ENCODE results near the gene RIPK3.
"Not testable (repeated sequence)": the region's sequence is repeated elsewhere in the genome, so short reads cannot be mapped to it uniquely, and the experiment has no call there.

Gene RIPK3

GRCh38 chr14:24339284-24340151 is at the start of gene RIPK3:
Gene RIPK3, minus strand, starts transcription at chr14:24339991. Its CDS starts 165 bp downstream, at chr14:24339826.
- DNase-seq (ENCODE audit: low read depth in 2 of 2) = peak in 1 of 2 donors; percentile 59

GRCh38 chr14:24389226-24389848 is 49.5 kb upstream of the RIPK3 start:
- no peak for DNase-seq (ENCODE audit: low read depth in 2 of 2)

- DNase-seq (ENCODE audit: low read depth in 2 of 2) = no peak
Measured at GRCh38 chr14:24388474-24389179, 48.8 kb upstream of the RIPK3 start.

- not testable (repeated sequence) for DNase-seq (ENCODE audit: low read depth in 2 of 2)
Measured at GRCh38 chr14:24387579-24387978, 47.8 kb upstream of the RIPK3 start.

- DNase-seq (ENCODE audit: low read depth in 2 of 2) = no peak
Measured at GRCh38 chr14:24387009-24387345, 47.2 kb upstream of the RIPK3 start.

GRCh38 chr14:24385524-24385923 is 45.7 kb upstream of the RIPK3 start:
- DNase-seq (ENCODE audit: low read depth in 2 of 2) = no peak

- DNase-seq (ENCODE audit: low read depth in 2 of 2) = no peak
Measured at GRCh38 chr14:24384169-24384568, 44.4 kb upstream of the RIPK3 start.

GRCh38 chr14:24382064-24382371 is 42.2 kb upstream of the RIPK3 start:
- DNase-seq (ENCODE audit: low read depth in 2 of 2) = no peak

- DNase-seq (ENCODE audit: low read depth in 2 of 2) = no peak
Measured at GRCh38 chr14:24381363-24382063, 41.7 kb upstream of the RIPK3 start.

GRCh38 chr14:24379907-24380730 is 40.3 kb upstream of the RIPK3 start:
- no peak for DNase-seq (ENCODE audit: low read depth in 2 of 2)

- no peak for DNase-seq (ENCODE audit: low read depth in 2 of 2)
Measured at GRCh38 chr14:24378981-24379906, 39.5 kb upstream of the RIPK3 start.

- no peak for DNase-seq (ENCODE audit: low read depth in 2 of 2)
Measured at GRCh38 chr14:24378327-24378726, 38.5 kb upstream of the RIPK3 start.

GRCh38 chr14:24377657-24378056 is 37.9 kb upstream of the RIPK3 start:
- DNase-seq (ENCODE audit: low read depth in 2 of 2) = no peak

- no peak for DNase-seq (ENCODE audit: low read depth in 2 of 2)
Measured at GRCh38 chr14:24377126-24377525, 37.3 kb upstream of the RIPK3 start.

- DNase-seq (ENCODE audit: low read depth in 2 of 2) = no peak
Measured at GRCh38 chr14:24376448-24377070, 36.8 kb upstream of the RIPK3 start.

- DNase-seq (ENCODE audit: low read depth in 2 of 2) = no peak
Measured at GRCh38 chr14:24372701-24373416, 33.1 kb upstream of the RIPK3 start.

- not testable (repeated sequence) for DNase-seq (ENCODE audit: low read depth in 2 of 2)
Measured at GRCh38 chr14:24371605-24372004, 31.8 kb upstream of the RIPK3 start.

GRCh38 chr14:24370748-24371147 is 31.0 kb upstream of the RIPK3 start:
- no peak for DNase-seq (ENCODE audit: low read depth in 2 of 2)

All from stimulated activated CD4-positive, alpha-beta T cell treated with anti-CD3 and anti-CD28 coated beads, Interleukin-15, amount 100 ng/mL, for 48 hours (primary cell).